HCT116 (cell line): ENCODE data around the gene COBL. TPM values are rescaled to one million over a fixed set of nuclear protein-coding genes. Genes with fewer than 3 reads are reported as not detected.

Experiments used
- ATAC-seq: fragments of 200-7000 bp; cut with Tn5 transposase; 2 replicates; pipeline ENCODE4 v1.9.1; 2020; ENCODE audit warnings: mild to moderate bottlenecking, moderate library complexity
- BruUV-seq: library from RNA; stranded (reverse); fragments of 400-500 nt; replicated peaks from 2 replicates; lab custom pipeline; 2021; lab: Mats Ljungman, UMichigan
- CTCF ChIA-PET: fragments of 300-600 bp; sonication (Branson Sonifier 250); formaldehyde crosslinking; loops from one replicate; lab custom pipeline; 2021; ENCODE audit warnings: antibody characterized with exemption; lab: Charles Lee
- POLR2A ChIA-PET: fragments of 300-600, 350-600 bp; sonication (Branson Sonifier 250); formaldehyde crosslinking; loops from one replicate; lab custom pipeline; 2021; ENCODE audit warnings: antibody characterized with exemption; lab: Charles Lee
- RAD21 ChIA-PET, 2 experiments: fragments of 300-600 bp; sonication (Branson Sonifier 250); formaldehyde crosslinking; loops; one replicate each; lab custom pipeline; 2023; ENCODE audit warnings: low total read pairs in 2 of 2; ENCODE audit not compliant: uncharacterized antibody in 2 of 2, unreplicated experiment in 2 of 2, low non-redundant PET in 1 of 2; lab: Charles Lee
- DNase-seq: peaks from one replicate; pipeline ENCODE4 v3.0.0-alpha.2; 2010; ENCODE audit warnings: low read depth, low spot score
- H2AFZ ChIP-seq: fragments of 200-600 bp; shearing (Covaris generic), sonication (generic); 2 replicates; pipeline ENCODE4 v1.6.1; 2017; ENCODE audit warnings: low read depth, mixed run types, mixed read lengths, antibody characterized with exemption, low read length; ENCODE audit not compliant: poor library complexity, severe bottlenecking
- H3K27ac ChIP-seq: 2 replicates; pipeline ENCODE4 v1.5.1; 2012; ENCODE audit warnings: low read depth, low read length
- H3K27me3 ChIP-seq: fragments of 200-600 bp; sonication (generic); 2 replicates; pipeline ENCODE4 v1.6.1; 2016; ENCODE audit warnings: mixed run types, low read length, mixed read lengths; ENCODE audit not compliant: insufficient read depth
- H3K36me3 ChIP-seq, 2 experiments: fragments of 200-500 bp in 1 of 2; fragments of 200-600 bp in 1 of 2; sonication (Bioruptor generic) in 1 of 2; sonication (generic) in 1 of 2; 2 replicates each; pipeline versions ENCODE4 v1.5.1 to v1.6.1; 2014 to 2016; ENCODE audit warnings: low read length in 2 of 2, inconsistent platforms in 1 of 2, mixed read lengths in 1 of 2, mixed run types in 1 of 2; ENCODE audit not compliant: insufficient read depth in 2 of 2, control insufficient read depth in 1 of 2
- H3K4me1 ChIP-seq, 2 experiments: fragments of 200-600 bp in 1 of 2; sonication (generic) in 1 of 2; 2 replicates each; pipeline versions ENCODE4 v1.5.1 to v1.6.1; 2012 to 2017; ENCODE audit warnings: low read length in 2 of 2, inconsistent platforms in 1 of 2, mild to moderate bottlenecking in 1 of 2, mixed read lengths in 1 of 2, mixed run types in 1 of 2, moderate library complexity in 1 of 2; ENCODE audit not compliant: insufficient read depth in 2 of 2, control insufficient read depth in 1 of 2
- H3K4me2 ChIP-seq: fragments of 200-600 bp; sonication (generic); 2 replicates; pipeline ENCODE4 v1.6.1; 2017; ENCODE audit warnings: mixed run types, low read length, mixed read lengths
- H3K4me3 ChIP-seq, 2 experiments: fragments of 200-600 bp in 1 of 2; sonication (generic) in 1 of 2; replicated peaks in 1 of 2; 2 replicates each; pipeline ENCODE4 v1.5.1; 2011 to 2016; ENCODE audit warnings: low read length in 2 of 2, control low read depth in 1 of 2, low read depth in 1 of 2, mild to moderate bottlenecking in 1 of 2, mixed read lengths in 1 of 2, mixed run types in 1 of 2
- H3K79me2 ChIP-seq: fragments of 200-600 bp; sonication (generic); 2 replicates; pipeline ENCODE4 v1.6.1; 2017; ENCODE audit warnings: mild to moderate bottlenecking, mixed run types, low read length, moderate library complexity, mixed read lengths; ENCODE audit not compliant: insufficient read depth
- H3K9ac ChIP-seq: fragments of 200-600 bp; sonication (generic); 2 replicates; pipeline ENCODE4 v1.6.1; 2016; ENCODE audit warnings: low read length, mixed read lengths
- H3K9me2 ChIP-seq: fragments of 200-600 bp; sonication (generic), shearing (Covaris generic); 2 replicates; pipeline ENCODE4 v1.6.1; 2017; ENCODE audit warnings: mixed run types, mild to moderate bottlenecking, moderate library complexity; ENCODE audit not compliant: insufficient read depth
- H3K9me3 ChIP-seq, 2 experiments: fragments of 200-500 bp in 1 of 2; fragments of 200-600 bp in 1 of 2; sonication (Bioruptor generic) in 1 of 2; sonication (generic) in 1 of 2; 2 replicates each; pipeline ENCODE4 v1.6.1; 2014 to 2017; ENCODE audit warnings: low read length in 2 of 2, mixed read lengths in 2 of 2, inconsistent platforms in 1 of 2, low read depth in 1 of 2, mild to moderate bottlenecking in 1 of 2, mixed run types in 1 of 2, moderate library complexity in 1 of 2; ENCODE audit not compliant: control insufficient read depth in 1 of 2, insufficient read depth in 1 of 2
- H4K20me1 ChIP-seq: fragments of 200-600 bp; sonication (generic), shearing (Covaris generic); 2 replicates; pipeline ENCODE4 v1.6.1; 2017; ENCODE audit warnings: mixed run types, mild to moderate bottlenecking, moderate library complexity; ENCODE audit not compliant: insufficient read depth
- CBX3 ChIP-seq: IDR thresholded peaks from 2 replicates; pipeline ENCODE4 v1.6.1; 2012; ENCODE audit warnings: low read depth
- EZH2 ChIP-seq: fragments of 200-600 bp; sonication (generic); IDR thresholded peaks from 2 replicates; pipeline ENCODE4 v1.6.1; 2017; ENCODE audit warnings: antibody characterized with exemption, mixed run types
- SP1 ChIP-seq: IDR thresholded peaks from 2 replicates; pipeline ENCODE4 v1.6.1; 2012; ENCODE audit warnings: low read depth
- SRF ChIP-seq: IDR thresholded peaks from 2 replicates; pipeline ENCODE4 v1.6.1; 2012; ENCODE audit warnings: low read depth
- YY1 ChIP-seq: IDR thresholded peaks from 2 replicates; pipeline ENCODE4 v1.6.1; 2011; ENCODE audit warnings: low read length, low read depth, moderate library complexity, mild to moderate bottlenecking; ENCODE audit not compliant: insufficient replicate concordance; ENCODE audit errors: extremely low read depth
- ZBTB33 ChIP-seq: IDR thresholded peaks from 2 replicates; pipeline ENCODE4 v1.6.1; 2011; ENCODE audit warnings: mild to moderate bottlenecking, low read length, moderate library complexity; ENCODE audit not compliant: insufficient replicate concordance; ENCODE audit errors: extremely low read depth
- ZFX ChIP-seq: fragments of 450-650 bp; IDR thresholded peaks from 2 replicates; pipeline ENCODE4 v1.6.1; 2017
- ZNF274 ChIP-seq: fragments of 200-500 bp; sonication (Bioruptor generic); IDR thresholded peaks from 2 replicates; pipeline ENCODE4 v1.6.1; 2014; ENCODE audit warnings: mild to moderate bottlenecking, low read depth, low read length, inconsistent platforms
- intact Hi-C: fragments of 100-400 bp; cut with micrococcal nuclease; formaldehyde crosslinking; loops from 2 replicates; pipeline ENCODE4 v1.10.0; 2022
- total RNA-seq: library from RNA; stranded (reverse); gene quantifications from one replicate; pipeline ENCODE4 v1.2.1, GENCODE V29; 2021; ENCODE audit not compliant: unreplicated experiment
- TF ChIP-seq, protein P1 (sequence below), 3 experiments: fragments of 200-600 bp in 1 of 3; sonication (generic) in 1 of 3; IDR thresholded peaks in 2 of 3; conservative IDR thresholded peaks in 1 of 3; 2 replicates each; pipeline ENCODE4 v1.5.1; 2012 to 2017; ENCODE audit warnings: low read depth in 2 of 3, low read length in 2 of 3, antibody characterized with exemption in 1 of 3, borderline replicate concordance in 1 of 3, control low read depth in 1 of 3, mild to moderate bottlenecking in 1 of 3, mixed read lengths in 1 of 3, mixed run types in 1 of 3, moderate library complexity in 1 of 3; ENCODE audit not compliant: insufficient read depth in 1 of 3

COBL gene
- total RNA-seq, 1 experiment from 2014 or later, result 19.3 TPM

DNA sequence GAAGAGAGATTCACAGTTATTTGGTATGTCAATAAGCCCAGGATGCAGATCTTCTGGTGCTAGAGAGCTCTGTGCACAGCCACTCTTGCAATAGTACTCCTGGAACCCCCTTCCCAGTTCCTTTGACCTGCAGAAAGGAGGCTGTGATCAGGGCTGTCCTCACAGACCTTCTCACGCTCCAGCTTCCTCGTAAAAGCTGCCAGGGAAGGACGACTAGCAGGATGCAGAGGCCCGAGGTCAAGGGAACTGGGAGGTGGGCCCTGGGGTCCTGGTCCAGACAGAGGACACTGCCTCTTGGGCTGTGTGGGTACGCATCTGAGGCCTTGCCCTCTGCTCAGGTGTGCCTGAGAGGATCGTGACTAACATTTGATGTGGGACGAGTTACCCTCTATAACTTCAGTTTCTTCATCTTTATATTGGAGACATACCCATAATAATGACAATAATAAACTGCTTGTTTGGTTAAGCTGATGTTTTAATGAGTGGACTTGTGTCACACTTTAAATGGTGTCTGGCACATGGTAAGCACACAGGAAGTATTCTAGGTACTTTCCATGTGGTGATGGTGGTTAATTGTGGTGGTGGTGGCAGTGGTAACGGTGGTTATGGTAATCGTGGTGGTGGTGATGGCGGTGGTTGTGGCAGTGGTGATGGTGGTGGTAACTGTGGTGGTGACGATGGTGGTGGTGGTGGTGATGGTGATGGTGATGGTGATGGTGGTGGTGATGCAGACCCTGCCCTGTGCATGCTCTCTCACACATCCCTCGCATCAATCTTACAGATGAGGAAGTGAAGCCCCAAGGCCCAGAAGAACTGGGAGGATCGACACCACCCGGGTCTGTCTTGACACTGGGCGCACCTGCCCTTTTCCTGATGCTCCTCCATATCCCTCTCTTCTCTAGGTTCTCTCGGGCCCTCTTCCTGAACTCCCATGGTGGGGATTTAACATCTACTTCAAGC lies 298.8 kb downstream of the COBL start (continued):
- TF ChIP-seq, protein P1, sequence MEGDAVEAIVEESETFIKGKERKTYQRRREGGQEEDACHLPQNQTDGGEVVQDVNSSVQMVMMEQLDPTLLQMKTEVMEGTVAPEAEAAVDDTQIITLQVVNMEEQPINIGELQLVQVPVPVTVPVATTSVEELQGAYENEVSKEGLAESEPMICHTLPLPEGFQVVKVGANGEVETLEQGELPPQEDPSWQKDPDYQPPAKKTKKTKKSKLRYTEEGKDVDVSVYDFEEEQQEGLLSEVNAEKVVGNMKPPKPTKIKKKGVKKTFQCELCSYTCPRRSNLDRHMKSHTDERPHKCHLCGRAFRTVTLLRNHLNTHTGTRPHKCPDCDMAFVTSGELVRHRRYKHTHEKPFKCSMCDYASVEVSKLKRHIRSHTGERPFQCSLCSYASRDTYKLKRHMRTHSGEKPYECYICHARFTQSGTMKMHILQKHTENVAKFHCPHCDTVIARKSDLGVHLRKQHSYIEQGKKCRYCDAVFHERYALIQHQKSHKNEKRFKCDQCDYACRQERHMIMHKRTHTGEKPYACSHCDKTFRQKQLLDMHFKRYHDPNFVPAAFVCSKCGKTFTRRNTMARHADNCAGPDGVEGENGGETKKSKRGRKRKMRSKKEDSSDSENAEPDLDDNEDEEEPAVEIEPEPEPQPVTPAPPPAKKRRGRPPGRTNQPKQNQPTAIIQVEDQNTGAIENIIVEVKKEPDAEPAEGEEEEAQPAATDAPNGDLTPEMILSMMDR (IDR thresholded peaks at IDR 0.05 in 2 of 3, conservative IDR thresholded peaks at IDR 0.05 in 1 of 3; ENCODE audit: borderline replicate concordance in 1 of 3, insufficient read depth in 1 of 3, low read depth in 2 of 3, low read length in 2 of 3), result no peak
- no peak for TF ChIP-seq YY1
- no peak for TF ChIP-seq SP1
- TF ChIP-seq ZFX, result no peak

GRCh38 chr7:51016546-51016945 lies 300.1 kb downstream of the COBL start:
- Histone ChIP-seq H3K9me3 (no peaks in the 10 kb centered on the region), H3K79me2 (no peaks in the 10 kb centered on the region), H3K4me3 (no peak overlapping the region), H4K20me1 (no peaks in the 10 kb centered on the region), H3K4me2 (no peak overlapping the region)
- ChIA-PET POLR2A (no interaction called here), CTCF (no interaction called here)
- BruUV-seq, result no TSS peak
- DNase-seq, result no peak
- TF ChIP-seq EZH2 (no peak), ZNF274 (no peak), SP1 (no peak), CBX3 (no peak), YY1 (no peak), SRF (no peak), ZBTB33 (no peak)
- TF ChIP-seq, all 23 proteins: peak for 0
- ATAC-seq, result no peak
- Histone ChIP-seq H2AFZ (no peak overlapping the region), H3K27ac (no peak overlapping the region), H3K27me3 (no peaks in the 10 kb centered on the region), H3K36me3 (no peaks in the 10 kb centered on the region), H3K4me1 (no peaks in the 10 kb centered on the region), H3K9me2 (no peaks in the 10 kb centered on the region), H3K9ac (no peak overlapping the region)
- RAD21 ChIA-PET, result no interaction called here
- intact Hi-C loops, result no loop called here
